HG02623 (cell line): Measurements from ENCODE around the gene FKBP14.

Experiments
- ATAC-seq: cut with Tn5 transposase; IDR thresholded peaks from one replicate; pipeline ENCODE4 v1.9.1; 2021; ENCODE audit warnings: moderate library complexity; ENCODE audit not compliant: unreplicated experiment

The FKBP14 gene

DNA sequence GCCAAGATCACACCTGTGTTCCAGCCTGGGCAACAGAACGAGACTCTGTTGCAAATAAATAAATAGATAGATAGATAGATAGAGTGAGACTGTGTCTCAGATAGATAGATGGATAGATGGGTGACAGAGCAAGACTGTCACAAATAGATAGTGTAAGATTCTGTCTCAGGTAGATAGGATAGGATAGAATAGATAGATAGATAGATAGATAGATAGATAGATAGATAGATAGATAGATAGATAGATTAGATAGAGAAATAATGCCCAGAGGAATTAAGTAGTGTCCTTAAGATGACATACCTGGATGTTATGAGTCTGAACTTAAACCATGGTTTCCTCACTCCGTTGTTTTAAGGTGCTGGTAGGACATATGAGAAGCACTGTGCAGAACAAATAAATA is 9.7 kb upstream of the FKBP14 start:
- ATAC-seq: no peak

DNA sequence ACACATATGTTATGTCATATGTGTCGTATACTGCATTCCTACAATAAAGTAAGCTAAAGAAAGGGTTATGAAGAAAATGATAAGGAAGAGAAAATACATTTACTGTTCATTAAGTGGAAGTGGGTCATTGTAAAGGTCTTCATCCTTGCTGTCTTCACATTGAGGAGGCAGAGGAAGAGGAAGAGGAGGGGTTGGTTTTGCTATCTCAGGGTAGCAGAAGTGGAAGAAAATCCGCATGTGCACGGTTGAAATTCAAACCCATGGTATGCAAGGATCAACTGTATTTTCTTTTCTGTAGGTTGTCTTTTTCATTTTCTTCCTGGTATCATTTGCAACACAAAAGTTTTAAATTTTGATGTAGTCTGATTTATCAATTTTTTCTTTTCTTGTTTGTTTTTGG is 8.0 kb upstream of the FKBP14 start:
- no peak for ATAC-seq

DNA sequence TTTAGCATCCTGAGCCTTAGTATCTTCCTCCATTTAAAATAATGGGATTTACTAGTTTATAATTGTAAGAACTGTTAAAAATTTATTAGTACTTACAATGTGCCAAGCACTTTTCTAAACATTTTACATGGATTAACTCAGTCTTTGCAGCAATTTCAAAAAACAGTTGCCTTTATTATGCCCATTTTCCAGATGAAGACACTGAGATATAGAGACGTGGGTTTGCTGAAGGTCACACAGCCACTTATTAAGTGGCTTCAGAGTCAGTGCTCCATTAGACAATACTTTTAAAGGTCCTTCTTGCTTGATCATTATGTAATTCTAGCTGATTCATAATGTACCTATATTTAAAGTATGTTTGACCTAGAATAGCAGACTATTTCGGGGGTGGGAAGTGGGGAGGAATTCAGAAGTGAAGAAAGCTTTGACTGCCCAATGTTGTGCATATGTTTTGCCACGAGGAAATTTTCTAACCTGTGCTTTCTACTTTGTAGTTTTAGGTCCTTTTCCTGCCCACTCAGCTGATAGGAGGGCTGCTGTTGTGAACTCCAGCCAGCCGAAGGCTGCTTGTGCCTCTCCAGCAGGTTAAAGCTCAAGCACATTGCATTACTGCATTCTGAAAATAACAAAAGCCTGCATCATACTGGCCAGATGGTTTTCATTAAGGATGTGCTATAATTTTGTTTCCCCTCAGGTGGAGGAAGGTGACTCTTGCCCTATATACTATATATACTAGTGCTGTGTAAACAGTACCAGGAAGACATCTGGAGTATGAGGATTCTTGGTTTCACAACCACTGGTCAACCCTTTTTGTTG is 6.0 kb upstream of the FKBP14 start:
- ATAC-seq: no peak

DNA sequence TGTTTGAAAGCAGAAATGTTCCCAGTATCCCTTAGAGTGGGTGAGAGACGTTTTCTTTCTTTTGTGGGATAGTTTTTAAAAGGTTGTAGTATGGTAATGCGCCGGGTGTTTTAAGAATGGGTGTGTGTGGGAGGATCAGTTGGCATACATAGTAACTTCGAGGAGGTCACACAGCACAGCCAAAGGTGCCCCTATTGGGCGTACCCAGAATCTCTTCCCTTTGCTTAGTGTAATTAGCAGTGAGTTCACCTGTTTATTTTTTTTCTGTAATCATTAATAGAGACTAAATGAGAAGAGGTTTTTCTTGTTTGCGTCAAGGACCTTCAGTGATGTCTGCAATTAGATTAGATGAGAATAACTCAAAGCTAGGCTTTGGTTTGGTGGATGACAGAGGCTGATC is 3.2 kb upstream of the FKBP14 start:
- no peak for ATAC-seq

DNA sequence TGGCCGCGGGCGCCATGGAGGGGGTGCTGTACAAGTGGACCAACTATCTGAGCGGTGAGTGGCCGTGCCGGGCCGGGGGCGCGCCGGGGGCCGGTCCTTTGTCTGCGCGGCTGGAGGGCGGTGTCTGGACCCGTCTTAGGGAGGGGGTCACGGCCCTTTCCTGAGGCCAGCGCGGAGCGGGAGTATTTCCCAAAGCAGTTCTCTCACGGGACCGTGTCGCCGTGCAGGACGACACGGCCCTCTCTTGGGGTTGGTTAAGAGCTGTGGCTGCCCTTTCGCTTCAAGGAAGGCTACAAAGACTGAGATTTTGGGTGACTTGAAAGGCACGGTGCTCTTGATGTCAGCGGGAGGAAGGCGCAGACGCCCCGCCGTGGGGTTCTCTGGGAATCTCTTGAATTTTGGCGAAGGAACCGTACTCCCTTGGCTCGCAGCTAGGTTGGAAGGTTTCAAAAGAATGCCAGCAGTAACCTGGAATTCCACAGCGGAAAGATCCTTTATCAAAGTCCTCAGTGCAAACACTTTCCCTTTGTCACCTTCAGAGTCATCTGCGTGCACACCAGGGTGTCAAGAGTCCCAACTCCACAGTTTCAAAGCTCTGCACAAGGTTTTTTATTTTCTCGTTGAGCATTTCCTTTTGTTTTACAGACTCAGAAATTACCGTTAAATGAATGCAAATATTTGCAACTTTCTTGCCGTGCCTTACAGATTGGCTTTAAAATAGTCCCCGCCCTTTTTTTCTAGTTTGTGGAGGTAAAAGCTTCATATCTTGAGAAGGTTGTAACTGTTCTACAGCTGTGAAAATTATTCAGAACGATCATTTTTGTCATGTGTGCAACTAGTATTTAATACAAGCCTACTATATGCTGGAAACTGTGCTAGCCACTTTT is 2.5 kb upstream of the FKBP14 start:
- peak; percentile 13 for ATAC-seq

DNA sequence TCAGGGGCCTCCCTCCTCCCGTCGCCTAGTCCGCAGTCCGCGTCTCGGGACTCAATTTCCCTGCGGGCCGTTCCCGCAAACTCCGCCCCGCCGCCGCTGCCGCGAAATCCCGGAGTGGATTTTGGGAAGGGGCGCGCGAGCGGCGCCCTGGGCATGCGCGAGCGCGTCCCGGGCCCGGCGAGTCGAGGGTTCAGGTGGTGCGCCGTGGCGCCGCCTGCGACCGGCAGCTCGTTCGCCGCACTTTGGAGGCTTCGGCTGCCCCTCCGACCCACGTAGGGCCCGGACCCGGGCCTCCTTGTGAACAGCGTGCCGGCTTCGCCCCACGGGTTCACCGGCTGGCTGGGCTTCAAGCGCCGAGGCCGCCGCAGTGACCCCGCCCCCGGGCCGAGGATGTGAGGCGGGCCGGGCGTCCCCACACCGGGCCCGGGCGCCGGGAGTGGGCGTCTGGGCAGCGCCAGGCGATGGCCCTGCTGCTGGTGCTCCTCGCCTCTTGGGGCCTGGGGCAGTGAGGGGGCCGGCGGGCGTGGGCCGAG is 1.8 kb upstream of the FKBP14 start, which contains the start of gene PLEKHA8:
PLEKHA8 (plus strand) TSS at position 197 of the 533 bp plus-strand sequence. CDS start 351 bp downstream, outside the sequence.
- ATAC-seq: peak; percentile 36

DNA sequence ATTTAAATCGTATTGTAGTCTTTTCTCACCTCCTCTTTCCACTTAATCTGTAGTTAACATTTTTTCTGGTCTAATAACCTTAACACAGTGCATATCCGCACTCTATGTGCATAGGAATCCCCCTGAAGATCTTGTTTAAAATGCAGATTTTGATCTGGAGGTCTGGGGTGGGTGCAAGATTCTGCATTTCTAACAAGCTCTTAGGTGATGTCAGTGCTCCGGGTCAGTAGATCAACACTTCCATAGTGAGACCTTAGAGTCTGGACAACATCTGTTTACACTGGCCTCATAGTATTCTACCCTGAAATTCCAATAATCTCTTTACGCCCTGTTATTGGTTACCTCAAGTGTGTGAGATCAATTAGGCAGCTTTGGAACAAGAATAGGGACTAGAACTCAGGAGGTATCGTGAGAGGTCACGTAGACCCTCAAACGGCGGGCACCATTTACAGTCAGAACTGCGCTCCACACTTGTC is 1.3 kb upstream of the FKBP14 start:
- no peak for ATAC-seq

DNA sequence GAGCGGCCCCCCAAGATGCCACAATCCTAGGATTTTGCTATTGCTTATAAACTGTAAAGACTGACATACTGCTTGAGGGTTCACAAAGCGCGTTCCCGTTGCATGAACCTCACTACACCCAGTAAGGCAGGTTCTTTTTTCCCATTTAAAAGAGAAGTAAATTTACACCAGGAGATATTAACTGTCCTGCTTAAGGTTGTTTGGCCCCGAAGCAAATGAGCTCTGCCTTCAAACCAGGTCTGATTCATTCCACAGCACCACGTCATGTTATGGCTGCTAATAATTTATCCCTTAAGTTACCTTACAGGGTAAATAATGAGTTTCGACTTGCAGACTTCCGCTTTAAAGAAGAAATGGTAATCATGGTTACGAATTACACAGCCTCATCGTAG is 559 bp upstream of the FKBP14 start:
- ATAC-seq: no peak

DNA sequence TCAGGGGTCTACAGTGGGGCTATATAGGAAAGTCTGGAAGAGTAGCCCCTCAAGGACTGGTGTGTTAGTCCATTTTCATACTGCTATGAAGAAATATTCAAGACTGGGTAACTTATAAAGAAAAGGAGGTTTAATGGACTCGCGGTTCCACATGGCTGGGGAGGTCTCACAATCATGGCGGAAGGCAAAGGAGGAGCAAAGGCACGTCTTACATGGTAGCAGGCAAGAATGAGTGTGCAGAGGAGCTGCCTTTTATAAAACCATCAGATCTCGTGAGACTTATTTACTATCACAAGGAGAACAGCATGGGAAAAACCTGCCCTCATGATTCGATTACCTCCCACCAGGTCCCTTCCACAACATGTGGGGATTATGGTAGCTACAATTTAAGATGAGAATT is 3.0 kb downstream of the FKBP14 start:
- no peak for ATAC-seq

DNA sequence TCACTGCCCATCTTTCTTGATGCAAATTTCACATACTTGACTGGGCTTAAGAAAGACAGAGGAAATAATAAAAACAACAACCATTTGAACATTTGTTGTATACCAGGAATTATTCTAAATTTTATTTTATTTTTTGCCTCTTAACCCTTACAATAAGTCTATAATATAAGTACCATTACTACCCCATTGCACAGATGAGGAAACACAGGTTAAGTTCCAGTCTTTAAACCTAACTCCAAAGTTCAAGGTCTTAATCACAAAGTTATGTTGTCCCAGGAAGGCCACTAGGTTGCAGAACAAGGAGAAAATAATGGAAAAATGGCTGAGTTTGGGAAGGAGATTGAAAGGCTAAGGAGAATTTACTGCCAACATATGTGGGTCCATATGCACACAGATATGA is 3.5 kb downstream of the FKBP14 start:
- ATAC-seq: no peak

DNA sequence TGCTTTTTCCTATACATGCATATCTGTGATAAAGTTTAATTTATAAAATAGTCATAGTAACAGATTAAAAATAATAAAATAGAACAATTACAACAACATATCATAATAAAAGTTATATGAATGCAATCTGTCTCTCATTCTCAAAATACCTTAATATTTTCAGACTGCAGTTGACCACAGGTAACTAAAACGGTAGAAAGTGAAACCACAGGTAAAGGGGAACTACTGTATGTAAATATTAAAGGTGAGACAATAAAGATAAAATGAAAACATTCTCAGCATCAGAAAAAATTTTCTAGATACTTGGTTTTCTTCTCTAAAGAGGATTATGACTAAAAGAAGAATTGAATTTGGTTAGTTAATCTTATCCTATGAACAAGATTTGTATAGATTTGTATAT is 6.0 kb downstream of the FKBP14 start:
- ATAC-seq: no peak

DNA sequence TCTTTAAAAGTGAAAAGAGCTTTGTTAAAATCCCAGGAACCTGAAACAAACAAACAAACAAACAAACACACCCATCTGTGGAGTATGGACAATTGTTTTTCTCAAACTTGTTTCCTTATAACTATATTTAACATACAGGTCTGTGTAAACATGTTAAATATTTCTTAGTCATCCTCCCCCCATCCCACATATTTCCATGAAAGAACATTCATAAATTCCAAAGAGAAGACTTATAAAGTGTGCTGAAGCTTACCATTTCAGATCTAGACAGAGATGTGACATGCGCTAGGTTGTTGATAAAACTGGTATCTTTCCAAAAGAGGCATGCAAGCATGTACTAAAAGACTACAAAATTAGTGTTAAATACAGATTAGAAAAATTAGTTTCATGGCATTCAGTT is 6.5 kb downstream of the FKBP14 start:
- ATAC-seq: no peak

DNA sequence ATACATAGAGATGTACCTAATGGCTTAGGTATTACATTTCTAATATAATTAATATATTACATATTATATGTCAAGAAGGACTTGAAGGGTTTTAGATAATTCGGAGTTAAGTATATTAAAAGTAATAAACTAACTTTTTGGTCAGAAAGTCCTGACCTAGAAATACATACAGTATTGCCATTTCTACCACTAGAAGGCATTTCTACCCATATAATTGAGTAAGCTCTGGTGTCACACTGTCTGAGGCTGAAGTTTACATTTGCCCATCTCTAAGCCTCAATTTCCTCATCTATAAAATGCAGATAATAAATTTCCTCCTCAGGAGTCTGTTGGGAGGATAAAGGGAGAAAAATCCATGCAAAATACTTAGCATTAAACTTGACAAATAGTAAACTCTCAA is 7.1 kb downstream of the FKBP14 start:
- ATAC-seq: no peak

DNA sequence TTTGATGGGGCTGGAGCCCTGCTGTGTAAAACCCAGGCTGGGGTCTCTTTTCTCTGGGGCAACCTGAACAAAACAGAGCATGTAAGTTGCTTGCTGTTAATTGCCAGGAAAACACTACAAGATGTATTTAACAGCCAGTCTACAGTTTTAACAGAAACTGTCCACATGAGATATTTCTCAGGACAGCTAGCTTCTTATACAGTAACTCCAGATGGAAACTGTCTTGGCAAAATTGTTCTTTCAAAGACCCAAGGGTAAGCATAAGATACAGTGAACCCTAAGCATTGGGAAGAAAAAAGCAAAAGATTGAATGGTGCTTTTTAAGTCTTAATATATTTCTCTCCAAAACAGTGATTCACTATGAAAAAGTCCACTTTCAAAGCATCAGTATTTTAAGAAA is 8.1 kb downstream of the FKBP14 start:
- no peak for ATAC-seq

DNA sequence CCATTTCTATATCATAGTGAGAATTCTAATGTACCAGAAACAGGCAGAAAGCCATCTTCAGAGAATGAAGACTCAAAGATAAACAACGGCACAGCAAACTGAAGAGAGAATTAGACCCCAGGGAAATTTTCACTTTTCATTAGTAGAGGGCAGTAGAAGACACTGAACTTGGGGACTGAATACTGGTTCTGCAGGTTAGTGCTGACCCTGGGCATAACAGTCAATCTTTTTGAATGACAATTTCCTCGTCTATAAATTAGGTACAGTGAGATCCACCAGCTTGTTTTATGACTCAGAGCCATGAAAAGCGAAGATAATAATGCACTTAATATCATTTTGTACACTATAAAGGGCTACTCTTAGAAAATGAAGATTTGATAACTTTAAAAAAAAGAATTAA is 13.7 kb downstream of the FKBP14 start:
- ATAC-seq: no peak

DNA sequence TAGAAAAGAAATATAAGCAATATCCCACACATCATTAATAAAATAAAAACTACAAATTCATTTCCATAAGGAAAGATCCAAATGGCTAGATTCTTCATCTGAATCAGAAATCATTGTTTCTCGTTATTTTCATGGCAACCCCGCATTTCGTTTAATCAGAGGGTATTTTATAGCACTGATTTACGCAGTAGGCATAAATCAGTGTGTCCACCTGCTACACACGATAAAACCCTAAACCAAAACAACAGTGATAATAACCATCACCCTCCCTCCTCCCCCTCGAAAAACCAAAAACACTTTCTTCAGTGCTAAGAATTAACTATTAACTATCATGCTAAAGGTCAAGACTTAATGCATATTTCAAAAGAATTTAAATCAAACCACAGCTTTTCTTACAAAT is 16.5 kb downstream of the FKBP14 start:
- no peak for ATAC-seq

DNA sequence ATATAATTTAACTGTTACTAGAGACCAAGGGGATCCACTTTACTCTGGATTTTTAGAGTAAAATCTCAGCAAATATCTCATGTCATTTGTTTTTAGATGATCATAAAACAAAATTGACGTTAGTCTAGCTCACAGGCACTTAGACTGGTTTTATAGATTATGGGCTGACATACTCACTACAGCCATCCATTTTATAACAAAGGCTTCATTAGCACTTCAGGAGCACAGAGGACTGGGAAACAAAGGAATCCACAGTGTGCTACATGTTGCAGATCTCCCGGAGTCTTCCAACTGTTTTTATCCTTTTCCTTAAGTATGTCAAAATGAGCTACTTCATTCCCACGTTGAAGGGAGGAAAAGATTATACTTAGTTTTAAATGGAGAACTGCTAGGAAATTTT is 21.0 kb downstream of the FKBP14 start:
- ATAC-seq: no peak

DNA sequence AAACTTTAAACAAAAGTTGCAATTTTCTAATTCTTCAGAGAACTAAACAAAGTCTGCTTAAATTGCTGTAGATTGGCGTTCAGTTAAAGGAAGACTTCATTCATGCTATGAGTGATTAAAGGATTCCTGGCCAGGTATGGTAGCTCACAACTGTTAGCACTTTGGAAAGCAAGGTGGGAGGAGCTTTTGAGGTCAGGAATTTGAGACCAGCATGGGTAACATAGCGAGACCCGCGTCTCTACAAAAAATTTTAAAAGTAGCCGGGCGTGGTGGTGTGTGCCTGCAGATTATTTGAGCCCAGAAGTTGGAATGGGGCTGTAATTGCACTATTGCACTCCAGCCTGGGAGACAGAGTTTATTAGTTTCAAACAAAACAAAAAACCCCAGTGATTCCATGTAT is 23.4 kb downstream of the FKBP14 start:
- ATAC-seq: no peak

DNA sequence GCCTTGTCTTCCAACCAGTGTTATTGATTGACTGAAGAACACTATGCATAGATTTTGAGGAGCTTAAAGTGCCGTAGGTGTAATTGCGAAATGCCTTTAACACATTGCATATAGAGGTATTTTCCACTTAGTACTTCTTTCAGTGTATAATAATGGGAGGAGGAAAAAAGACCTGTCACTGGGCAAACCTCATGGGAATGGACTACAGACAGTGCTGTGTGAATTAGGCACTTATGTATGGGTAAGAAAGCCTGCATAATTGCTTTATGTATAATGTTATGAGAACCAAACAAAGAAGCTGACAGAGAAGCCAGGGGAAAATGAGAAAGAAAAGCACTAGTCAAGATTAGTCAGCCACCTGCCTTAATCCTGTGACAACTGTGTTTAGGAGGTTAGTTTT is 24.5 kb downstream of the FKBP14 start:
- no peak for ATAC-seq

DNA sequence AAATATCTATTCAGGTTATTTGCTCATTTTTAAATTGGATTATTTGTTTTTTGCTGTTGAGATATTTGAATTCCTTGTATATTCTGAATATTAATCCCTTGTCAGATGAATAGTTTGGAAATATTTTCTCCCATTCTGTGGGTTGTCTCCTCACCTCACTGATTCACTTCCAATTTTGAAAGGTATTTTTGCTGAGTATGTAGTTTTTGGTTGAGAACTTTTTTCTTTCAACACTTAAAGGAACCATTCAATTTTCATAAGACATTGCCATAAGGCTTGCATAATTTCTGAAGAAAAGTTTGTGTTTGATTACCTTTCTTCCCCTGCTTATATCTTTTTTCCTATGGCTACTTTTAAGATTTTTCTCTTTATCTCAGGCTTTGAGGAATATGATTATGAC is 28.0 kb downstream of the FKBP14 start:
- no peak for ATAC-seq

DNA sequence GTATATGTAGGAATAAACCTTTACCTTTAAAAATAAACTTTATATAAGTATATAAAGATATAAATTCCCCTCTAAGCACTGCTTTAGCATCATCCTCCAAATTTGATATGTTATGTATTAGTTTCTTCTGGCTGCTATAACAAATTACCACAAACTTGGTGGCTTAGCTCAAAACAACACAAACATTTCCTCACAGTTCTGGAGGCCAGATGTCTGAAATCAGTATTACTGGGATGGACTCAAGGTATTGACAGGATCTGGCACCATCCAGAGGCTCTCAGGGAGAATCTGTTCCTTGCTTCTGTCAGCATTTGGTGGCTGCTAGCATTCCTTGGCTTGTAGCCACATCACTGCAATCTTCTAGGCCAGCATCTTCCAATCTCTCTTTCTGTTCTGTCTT is 30.2 kb downstream of the FKBP14 start:
- no peak for ATAC-seq

DNA sequence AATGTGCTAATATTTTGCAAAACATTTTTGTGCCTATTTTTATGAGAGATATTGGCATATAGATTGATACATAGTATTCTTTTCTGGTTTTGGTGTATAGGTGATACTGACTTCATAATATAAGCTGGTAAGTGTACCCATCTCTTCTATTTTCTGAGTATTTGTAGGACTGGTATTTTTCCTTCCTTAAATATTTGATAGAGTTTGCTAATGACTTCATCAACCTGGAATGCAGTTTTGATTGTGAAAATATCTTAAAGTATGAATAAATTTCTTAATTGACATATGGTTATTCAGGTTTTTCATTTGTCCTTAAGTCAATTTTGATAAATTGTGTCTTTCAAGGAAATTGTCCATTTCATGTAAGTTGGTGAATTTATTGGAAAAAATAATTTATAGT is 30.9 kb downstream of the FKBP14 start:
- ATAC-seq: no peak
